ENCODE results near the gene ABL1.

Gene ABL1

DNA sequence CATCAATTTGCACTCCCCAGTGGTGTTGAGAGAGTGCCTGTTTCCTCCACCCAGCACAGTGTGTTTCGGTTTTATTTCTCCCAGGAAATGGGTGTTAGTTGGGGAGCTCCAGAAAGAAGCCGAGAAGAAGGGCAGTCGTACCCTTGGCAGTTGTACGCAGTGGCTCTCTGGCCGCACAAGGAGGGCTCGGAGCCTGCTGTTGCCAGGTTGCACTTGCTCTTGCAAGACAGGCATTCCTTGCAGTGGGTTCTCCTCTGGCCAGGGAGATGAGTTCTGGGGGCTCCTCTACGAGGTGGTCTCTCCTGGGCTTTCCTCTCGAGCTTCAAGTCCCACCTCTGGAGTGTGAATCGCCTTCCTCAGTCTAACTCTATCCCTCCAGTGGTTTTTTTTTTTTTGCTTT, 32.5 kb downstream of the ABL1 start:
- no peak for ATAC-seq (ENCODE audit: insufficient read depth, low read depth)
- Histone ChIP-seq H4K20me1 (ENCODE audit: insufficient read depth, low read length) (peaks cover 38% of the 10 kb centered on the region), H3K9me3 (ENCODE audit: insufficient read depth, low read length, severe bottlenecking) (no peaks in the 10 kb centered on the region), H3K36me3 (ENCODE audit: insufficient read depth, low read length) (peaks cover 81% of the 10 kb centered on the region), H3K4me3 (ENCODE audit: low read depth in 1 of 2, low read length in 2 of 2) (no peak overlapping the region), H3K27ac (ENCODE audit: low read length) (no peak overlapping the region), H3K79me2 (ENCODE audit: insufficient read depth, low read length) (peaks cover 27% of the 10 kb centered on the region), H3K4me1 (ENCODE audit: insufficient read depth, low read length) (no peaks in the 10 kb centered on the region), H3K9ac (ENCODE audit: low read depth, low read length) (no peak overlapping the region), H2AFZ (ENCODE audit: low read depth, low read length) (no peak overlapping the region), H3K27me3 (ENCODE audit: insufficient read depth, low read length, poor library complexity) (no peaks in the 10 kb centered on the region), H3K4me2 (ENCODE audit: insufficient read depth, low read length) (no peak overlapping the region)
- TF ChIP-seq, protein P1, sequence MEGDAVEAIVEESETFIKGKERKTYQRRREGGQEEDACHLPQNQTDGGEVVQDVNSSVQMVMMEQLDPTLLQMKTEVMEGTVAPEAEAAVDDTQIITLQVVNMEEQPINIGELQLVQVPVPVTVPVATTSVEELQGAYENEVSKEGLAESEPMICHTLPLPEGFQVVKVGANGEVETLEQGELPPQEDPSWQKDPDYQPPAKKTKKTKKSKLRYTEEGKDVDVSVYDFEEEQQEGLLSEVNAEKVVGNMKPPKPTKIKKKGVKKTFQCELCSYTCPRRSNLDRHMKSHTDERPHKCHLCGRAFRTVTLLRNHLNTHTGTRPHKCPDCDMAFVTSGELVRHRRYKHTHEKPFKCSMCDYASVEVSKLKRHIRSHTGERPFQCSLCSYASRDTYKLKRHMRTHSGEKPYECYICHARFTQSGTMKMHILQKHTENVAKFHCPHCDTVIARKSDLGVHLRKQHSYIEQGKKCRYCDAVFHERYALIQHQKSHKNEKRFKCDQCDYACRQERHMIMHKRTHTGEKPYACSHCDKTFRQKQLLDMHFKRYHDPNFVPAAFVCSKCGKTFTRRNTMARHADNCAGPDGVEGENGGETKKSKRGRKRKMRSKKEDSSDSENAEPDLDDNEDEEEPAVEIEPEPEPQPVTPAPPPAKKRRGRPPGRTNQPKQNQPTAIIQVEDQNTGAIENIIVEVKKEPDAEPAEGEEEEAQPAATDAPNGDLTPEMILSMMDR (IDR thresholded peaks at IDR 0.05; ENCODE audit: borderline replicate concordance, extremely low read depth, low read length, poor library complexity, severe bottlenecking), result no peak
- TF ChIP-seq EZH2 (IDR thresholded peaks at IDR 0.05; ENCODE audit: borderline replicate concordance, low read depth, low read length, severe bottlenecking), result no peak
- no peak for DNase-seq

DNA sequence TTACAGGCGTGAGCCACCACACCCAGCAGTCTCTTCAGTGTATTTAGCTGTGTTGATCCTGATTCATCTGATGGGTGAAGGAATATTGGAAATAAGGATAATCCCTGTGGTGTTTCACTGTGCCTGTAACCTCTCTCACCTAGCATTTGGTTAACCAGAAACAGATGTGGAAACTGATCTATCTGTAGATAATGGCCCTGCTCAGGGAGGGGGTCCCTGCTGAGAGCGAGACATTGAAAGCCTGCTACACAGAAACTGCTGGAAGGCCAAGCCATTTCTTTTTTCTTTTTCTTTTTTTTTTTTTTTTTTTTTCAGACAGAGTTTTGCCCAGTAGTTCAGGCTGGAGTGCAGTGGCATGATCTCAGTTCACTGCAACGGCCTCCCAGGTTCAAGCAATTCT, 33.2 kb downstream of the ABL1 start:
- no peak for ATAC-seq (ENCODE audit: insufficient read depth, low read depth)

DNA sequence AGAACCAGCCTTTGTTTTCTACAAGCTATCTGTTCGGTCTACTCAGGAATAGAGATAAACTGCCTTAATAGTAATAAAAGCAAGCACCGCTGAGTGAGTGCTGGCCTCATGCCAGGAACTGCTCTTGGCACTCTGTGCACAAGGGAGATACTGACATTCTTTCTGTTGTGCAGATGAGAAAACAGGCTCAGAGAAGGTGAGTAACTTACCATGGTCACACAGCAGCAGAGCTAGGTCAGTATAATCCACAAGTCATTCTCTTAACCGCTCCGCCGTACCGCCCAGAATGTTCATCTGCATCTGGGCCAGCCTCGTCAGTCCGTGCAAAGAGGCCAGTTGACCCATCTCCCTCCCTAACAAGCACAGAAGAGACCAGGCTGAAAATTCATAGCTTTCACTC, 34.2 kb downstream of the ABL1 start:
- no peak overlapping the region for H2AFZ ChIP-seq (ENCODE audit: low read depth, low read length)
- H3K4me2 ChIP-seq (ENCODE audit: insufficient read depth, low read length), result no peak overlapping the region
- H3K9me3 ChIP-seq (ENCODE audit: insufficient read depth, low read length, severe bottlenecking), result no peaks in the 10 kb centered on the region
- no peaks in the 10 kb centered on the region for H3K4me1 ChIP-seq (ENCODE audit: insufficient read depth, low read length)
- H3K4me3 ChIP-seq (ENCODE audit: low read depth in 1 of 2, low read length in 2 of 2), result no peak overlapping the region
- H3K36me3 ChIP-seq (ENCODE audit: insufficient read depth, low read length), result peaks cover 82% of the 10 kb centered on the region
- no peak for DNase-seq
- ATAC-seq (ENCODE audit: insufficient read depth, low read depth), result no peak
- peaks cover 37% of the 10 kb centered on the region for H4K20me1 ChIP-seq (ENCODE audit: insufficient read depth, low read length)
- H3K79me2 ChIP-seq (ENCODE audit: insufficient read depth, low read length), result peaks cover 27% of the 10 kb centered on the region
- H3K9ac ChIP-seq (ENCODE audit: low read depth, low read length), result no peak overlapping the region
- no peaks in the 10 kb centered on the region for H3K27me3 ChIP-seq (ENCODE audit: insufficient read depth, low read length, poor library complexity)
- no peak overlapping the region for H3K27ac ChIP-seq (ENCODE audit: low read length)
- no peak for TF ChIP-seq EZH2 (IDR thresholded peaks at IDR 0.05; ENCODE audit: borderline replicate concordance, low read depth, low read length, severe bottlenecking)
- TF ChIP-seq, protein P1 (IDR thresholded peaks at IDR 0.05; ENCODE audit: borderline replicate concordance, extremely low read depth, low read length, poor library complexity, severe bottlenecking), result no peak

More for the DNA sequence above, 33.2 kb downstream of the ABL1 start:
- H3K79me2 ChIP-seq (ENCODE audit: insufficient read depth, low read length), result peaks cover 27% of the 10 kb centered on the region
- H3K4me1 ChIP-seq (ENCODE audit: insufficient read depth, low read length), result no peaks in the 10 kb centered on the region
- H3K4me3 ChIP-seq (ENCODE audit: low read depth in 1 of 2, low read length in 2 of 2), result no peak overlapping the region
- peaks cover 81% of the 10 kb centered on the region for H3K36me3 ChIP-seq (ENCODE audit: insufficient read depth, low read length)
- no peak overlapping the region for H3K9ac ChIP-seq (ENCODE audit: low read depth, low read length)
- H4K20me1 ChIP-seq (ENCODE audit: insufficient read depth, low read length), result peaks cover 37% of the 10 kb centered on the region
- H3K27ac ChIP-seq (ENCODE audit: low read length), result no peak overlapping the region
- no peaks in the 10 kb centered on the region for H3K9me3 ChIP-seq (ENCODE audit: insufficient read depth, low read length, severe bottlenecking)
- H3K4me2 ChIP-seq (ENCODE audit: insufficient read depth, low read length), result no peak overlapping the region
- no peak overlapping the region for H2AFZ ChIP-seq (ENCODE audit: low read depth, low read length)
- no peaks in the 10 kb centered on the region for H3K27me3 ChIP-seq (ENCODE audit: insufficient read depth, low read length, poor library complexity)
- DNase-seq, result no peak
- TF ChIP-seq, protein P1 (IDR thresholded peaks at IDR 0.05; ENCODE audit: borderline replicate concordance, extremely low read depth, low read length, poor library complexity, severe bottlenecking), result no peak
- TF ChIP-seq EZH2 (IDR thresholded peaks at IDR 0.05; ENCODE audit: borderline replicate concordance, low read depth, low read length, severe bottlenecking), result no peak
